ENCODE results near the gene WIPF2.
"Not testable (repeated sequence)": the region's sequence is repeated elsewhere in the genome, so short reads cannot be mapped to it uniquely, and the experiment has no call there.

Gene WIPF2

DNA sequence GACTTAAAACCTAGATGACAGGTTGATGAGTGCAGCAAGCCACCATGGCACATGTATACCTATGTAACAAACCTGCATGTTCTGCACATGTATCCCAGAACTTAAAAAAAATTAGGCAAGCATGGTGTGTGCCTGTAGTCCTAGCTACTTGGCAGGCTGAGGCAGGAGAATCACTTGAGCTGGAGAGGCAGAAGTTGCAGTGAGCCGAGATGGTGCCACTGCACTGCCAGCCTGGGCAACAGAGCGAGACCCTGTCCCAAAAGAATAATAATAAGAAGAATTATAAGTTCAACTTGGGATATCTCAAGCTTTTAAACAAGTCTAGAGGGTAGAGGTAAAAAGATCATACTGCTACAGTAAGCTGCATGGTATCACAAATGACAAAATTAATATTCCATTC, 78.4 kb downstream of the WIPF2 start:
- no CpG with 5 or more reads among the region's 2 CpGs for WGBS, 2 experiments (ENCODE audit: insufficient coverage in 2 of 2)
- no peak overlapping the region for H3K4me3 ChIP-seq (ENCODE audit: extremely low read depth, insufficient read depth, low read length, poor library complexity, severe bottlenecking)
- H3K4me1 ChIP-seq (ENCODE audit: control insufficient read depth, insufficient read depth, low read length, poor library complexity, severe bottlenecking) = no peaks in the 10 kb centered on the region
- no peak overlapping the region for H3K27ac ChIP-seq (ENCODE audit: low read depth, low read length, severe bottlenecking)
- no peaks in the 10 kb centered on the region for H3K9me3 ChIP-seq (ENCODE audit: control insufficient read depth, low read length)
- H3K36me3 ChIP-seq (ENCODE audit: control insufficient read depth, insufficient read depth, low read length) = peaks cover 79% of the 10 kb centered on the region

DNA sequence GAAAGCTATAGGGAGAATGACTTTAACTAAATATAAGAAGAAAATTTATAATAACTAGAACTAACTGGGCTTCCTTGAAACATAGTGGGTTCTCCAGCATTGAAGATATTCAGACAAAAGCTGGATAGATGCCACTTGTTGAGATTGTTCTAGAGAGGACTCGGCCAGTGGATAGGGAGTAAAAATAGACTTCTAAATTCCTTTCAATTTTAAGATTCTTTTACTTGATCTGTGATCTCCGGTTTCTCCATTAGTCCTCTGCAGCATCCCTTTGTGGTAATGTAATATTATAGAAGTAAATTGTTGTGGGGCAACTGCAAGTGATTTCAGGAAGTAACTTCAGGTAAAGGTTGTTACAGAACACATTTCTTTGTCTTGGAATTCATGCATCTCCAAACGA, 79.6 kb downstream of the WIPF2 start:
- no peak overlapping the region for H3K27ac ChIP-seq (ENCODE audit: low read depth, low read length, severe bottlenecking)
- no peaks in the 10 kb centered on the region for H3K9me3 ChIP-seq (ENCODE audit: control insufficient read depth, low read length)
- no CpG with 5 or more reads among the region's 3 CpGs for WGBS, 2 experiments (ENCODE audit: insufficient coverage in 2 of 2)
- H3K4me1 ChIP-seq (ENCODE audit: control insufficient read depth, insufficient read depth, low read length, poor library complexity, severe bottlenecking) = peaks cover under 1% of the 10 kb centered on the region
- no peak overlapping the region for H3K4me3 ChIP-seq (ENCODE audit: extremely low read depth, insufficient read depth, low read length, poor library complexity, severe bottlenecking)
- peaks cover 85% of the 10 kb centered on the region for H3K36me3 ChIP-seq (ENCODE audit: control insufficient read depth, insufficient read depth, low read length)

DNA sequence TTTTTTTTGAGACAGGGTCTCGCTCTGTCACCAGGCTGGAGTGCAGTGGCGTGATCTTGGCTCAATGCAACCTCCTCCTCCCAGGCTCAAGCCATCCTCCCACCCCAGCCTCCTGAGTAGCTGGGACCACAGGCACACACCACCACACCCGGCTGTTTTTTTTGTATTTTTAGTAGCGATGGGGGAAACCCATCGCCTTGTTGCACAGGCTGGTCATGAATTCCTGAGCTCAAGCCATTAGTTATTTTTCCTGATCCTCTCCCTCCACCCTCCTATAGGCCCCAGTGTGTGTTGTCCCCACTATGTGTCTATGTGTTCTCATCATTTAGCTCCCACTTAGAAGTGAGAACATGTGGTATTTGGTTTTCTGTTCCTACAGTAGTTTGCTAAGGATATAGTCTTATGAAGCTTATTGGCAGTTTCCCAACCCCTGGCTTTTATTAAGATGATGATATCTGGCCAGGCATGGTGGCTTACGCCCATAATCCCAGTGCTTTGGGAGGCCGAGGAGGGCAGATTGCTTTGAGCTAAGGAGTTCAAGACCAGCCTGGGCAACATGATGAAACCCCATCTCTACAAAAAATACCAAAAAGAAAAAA, 80.2 kb downstream of the WIPF2 start:
- not testable (repeated sequence) for H3K4me3 ChIP-seq (ENCODE audit: extremely low read depth, insufficient read depth, low read length, poor library complexity, severe bottlenecking); H3K4me1 ChIP-seq (ENCODE audit: control insufficient read depth, insufficient read depth, low read length, poor library complexity, severe bottlenecking); H3K9me3 ChIP-seq (ENCODE audit: control insufficient read depth, low read length); H3K27ac ChIP-seq (ENCODE audit: low read depth, low read length, severe bottlenecking)
- 92 to 93% methylated on average over 2 to 3 of the region's 7 CpGs for WGBS, 2 experiments (ENCODE audit: insufficient coverage in 2 of 2)
- H3K36me3 ChIP-seq (ENCODE audit: control insufficient read depth, insufficient read depth, low read length) = peaks cover 85% of the 10 kb centered on the region

DNA sequence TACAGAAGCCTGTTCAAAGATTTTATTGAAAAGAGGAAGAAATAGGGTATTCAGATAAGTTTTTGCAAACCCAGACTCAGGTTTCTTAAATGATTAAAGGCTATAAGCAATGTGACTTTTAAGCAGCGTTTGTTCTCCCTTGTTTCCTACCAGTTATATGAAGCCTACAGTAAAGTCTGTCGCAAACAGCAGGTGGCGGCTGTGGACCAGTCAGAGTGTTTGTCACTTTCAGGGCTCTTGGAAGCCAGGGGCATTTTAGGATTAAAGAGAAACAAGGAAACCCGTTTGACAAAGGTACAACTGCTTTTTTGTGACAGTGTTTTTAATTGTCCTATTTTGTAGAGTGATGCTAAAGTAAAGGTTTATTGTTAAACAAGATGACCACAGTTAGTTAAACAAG, 82.2 kb downstream of the WIPF2 start:
- Histone ChIP-seq H3K4me3 (ENCODE audit: extremely low read depth, insufficient read depth, low read length, poor library complexity, severe bottlenecking) (no peak overlapping the region), H3K4me1 (ENCODE audit: control insufficient read depth, insufficient read depth, low read length, poor library complexity, severe bottlenecking) (peaks cover 7% of the 10 kb centered on the region), H3K9me3 (ENCODE audit: control insufficient read depth, low read length) (no peaks in the 10 kb centered on the region), H3K36me3 (ENCODE audit: control insufficient read depth, insufficient read depth, low read length) (peaks cover 64% of the 10 kb centered on the region), H3K27ac (ENCODE audit: low read depth, low read length, severe bottlenecking) (no peak overlapping the region)
- 58 to 61% methylated on average over 4 of the region's 4 CpGs for WGBS, 2 experiments (ENCODE audit: insufficient coverage in 2 of 2)

DNA sequence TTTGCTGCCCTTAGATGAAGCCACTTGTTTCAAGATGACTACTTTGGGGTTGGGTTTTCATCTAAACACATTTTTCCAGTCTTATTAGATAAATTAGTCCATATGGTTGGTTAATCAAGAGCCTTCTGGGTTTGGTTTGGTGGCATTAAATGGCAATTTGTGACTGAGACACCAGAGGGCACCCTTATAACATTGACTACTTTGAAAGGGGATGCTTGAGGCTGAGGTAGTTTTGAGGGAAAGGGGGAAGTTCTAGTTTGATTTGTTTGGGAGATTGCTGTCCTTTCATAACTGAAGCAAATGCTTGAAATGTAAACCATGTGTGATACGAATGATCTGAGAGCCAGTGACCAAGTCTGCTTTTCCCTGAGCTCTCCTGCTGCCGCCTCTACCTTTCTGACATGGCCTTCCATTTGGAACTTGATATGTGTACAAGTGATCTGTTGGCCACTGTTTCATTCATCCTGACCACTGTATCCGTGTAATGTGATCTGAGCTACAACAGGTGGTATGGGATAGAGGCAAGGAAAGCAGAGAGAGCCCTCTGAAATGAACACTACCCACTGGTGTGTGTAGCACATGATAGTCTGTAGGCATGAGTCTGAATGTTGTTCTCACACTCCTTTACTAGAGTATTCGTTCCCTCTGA, 84.0 kb downstream of the WIPF2 start:
- 55 to 82% methylated on average over 1 to 3 of the region's 4 CpGs for WGBS, 2 experiments (ENCODE audit: insufficient coverage in 2 of 2)
- Histone ChIP-seq H3K4me3 (ENCODE audit: extremely low read depth, insufficient read depth, low read length, poor library complexity, severe bottlenecking) (no peak overlapping the region), H3K4me1 (ENCODE audit: control insufficient read depth, insufficient read depth, low read length, poor library complexity, severe bottlenecking) (peaks cover 21% of the 10 kb centered on the region), H3K36me3 (ENCODE audit: control insufficient read depth, insufficient read depth, low read length) (peaks cover 55% of the 10 kb centered on the region), H3K9me3 (ENCODE audit: control insufficient read depth, low read length) (no peaks in the 10 kb centered on the region), H3K27ac (ENCODE audit: low read depth, low read length, severe bottlenecking) (no peak overlapping the region)

DNA sequence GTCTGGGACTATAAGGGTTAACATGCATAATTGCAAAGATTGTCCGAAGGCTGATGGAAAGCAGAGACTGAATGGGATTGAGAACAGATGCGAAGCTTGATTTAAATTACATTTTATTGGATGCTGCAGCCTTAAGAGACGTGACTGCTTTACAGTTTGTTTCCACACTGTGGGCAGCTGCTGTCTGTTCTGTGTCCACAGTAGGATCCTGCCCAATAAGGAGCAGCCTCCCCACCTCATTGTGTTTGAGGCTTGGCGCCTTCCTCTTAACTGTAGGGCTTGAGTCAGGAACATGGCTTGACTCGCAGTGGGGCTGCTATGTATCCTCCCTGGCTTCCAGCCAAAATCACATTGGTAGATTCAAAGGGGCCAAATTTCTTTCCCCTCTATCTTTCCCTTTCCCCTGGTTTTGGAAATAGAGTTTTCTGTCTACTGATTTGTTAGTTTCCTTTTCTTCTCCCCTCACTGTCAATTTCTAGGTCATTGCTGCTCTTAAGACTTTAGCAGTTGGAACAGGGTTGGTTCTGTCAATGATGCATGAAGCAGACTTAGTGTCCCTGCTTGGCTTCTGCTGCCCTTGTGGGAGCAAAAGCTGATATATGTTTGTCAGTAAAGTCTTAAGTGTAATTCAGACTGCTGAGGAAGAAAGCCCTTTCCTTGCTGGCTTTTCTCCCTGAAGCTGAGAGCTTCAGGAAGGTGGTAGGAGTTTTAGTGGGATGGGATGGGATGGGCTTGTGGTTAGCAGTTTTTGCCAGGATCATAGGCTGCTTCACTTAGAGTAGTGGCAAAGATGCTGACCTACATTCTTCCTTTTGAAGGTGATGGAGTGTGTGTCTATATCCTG, 84.8 kb downstream of the WIPF2 start:
- H3K36me3 ChIP-seq (ENCODE audit: control insufficient read depth, insufficient read depth, low read length) = peaks cover 48% of the 10 kb centered on the region
- no peaks in the 10 kb centered on the region for H3K9me3 ChIP-seq (ENCODE audit: control insufficient read depth, low read length)
- no peak overlapping the region for H3K27ac ChIP-seq (ENCODE audit: low read depth, low read length, severe bottlenecking)
- WGBS, 2 experiments (ENCODE audit: insufficient coverage in 2 of 2) = 95 to 96% methylated on average over 5 of the region's 5 CpGs
- H3K4me3 ChIP-seq (ENCODE audit: extremely low read depth, insufficient read depth, low read length, poor library complexity, severe bottlenecking) = no peak overlapping the region
- peaks cover 21% of the 10 kb centered on the region for H3K4me1 ChIP-seq (ENCODE audit: control insufficient read depth, insufficient read depth, low read length, poor library complexity, severe bottlenecking)

DNA sequence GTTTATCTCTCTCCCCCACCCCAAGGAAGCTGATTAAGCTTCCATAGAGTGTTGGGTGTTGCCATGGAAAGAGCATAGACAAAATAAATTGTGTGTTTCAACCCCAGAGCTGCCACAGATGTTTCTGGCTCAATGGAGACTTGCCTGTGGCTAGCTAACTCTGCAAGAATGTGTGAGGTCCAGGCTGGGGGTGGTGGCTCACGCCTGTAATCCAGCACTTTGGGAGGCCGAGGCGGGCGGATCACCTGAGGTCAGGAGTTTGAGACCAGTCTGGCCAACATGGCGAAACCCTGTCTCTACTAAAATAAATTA, 85.4 kb downstream of the WIPF2 start:
- H3K9me3 ChIP-seq (ENCODE audit: control insufficient read depth, low read length); H3K4me3 ChIP-seq (ENCODE audit: extremely low read depth, insufficient read depth, low read length, poor library complexity, severe bottlenecking); H3K27ac ChIP-seq (ENCODE audit: low read depth, low read length, severe bottlenecking): not testable (repeated sequence)
- Histone ChIP-seq H3K4me1 (ENCODE audit: control insufficient read depth, insufficient read depth, low read length, poor library complexity, severe bottlenecking) (peaks cover 21% of the 10 kb centered on the region), H3K36me3 (ENCODE audit: control insufficient read depth, insufficient read depth, low read length) (peaks cover 42% of the 10 kb centered on the region)
- 72 to 95% methylated on average over 4 to 5 of the region's 5 CpGs for WGBS, 2 experiments (ENCODE audit: insufficient coverage in 2 of 2)

DNA sequence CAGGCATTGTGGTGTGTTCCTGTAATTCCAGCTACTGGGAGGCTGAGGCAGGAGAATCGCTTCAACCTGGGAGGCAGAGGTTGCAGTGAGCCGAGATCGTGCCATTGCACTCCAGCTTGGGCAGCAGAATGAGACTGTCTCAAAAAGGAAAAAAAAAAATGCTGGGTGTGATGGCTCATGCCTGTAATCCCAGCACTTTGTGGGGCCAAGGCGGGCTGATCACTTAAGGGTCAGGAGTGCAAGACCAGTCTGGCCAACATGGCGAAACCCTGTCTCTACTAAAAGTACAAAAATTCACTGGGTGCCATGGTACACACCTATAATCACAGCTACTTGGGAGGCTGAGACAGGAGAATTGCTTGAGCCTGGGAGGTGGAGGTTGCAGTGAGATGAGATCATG, 85.8 kb downstream of the WIPF2 start:
- peaks cover 21% of the 10 kb centered on the region for H3K4me1 ChIP-seq (ENCODE audit: control insufficient read depth, insufficient read depth, low read length, poor library complexity, severe bottlenecking)
- 82 to 83% methylated on average over 3 of the region's 5 CpGs for WGBS, 2 experiments (ENCODE audit: insufficient coverage in 2 of 2)

DNA sequence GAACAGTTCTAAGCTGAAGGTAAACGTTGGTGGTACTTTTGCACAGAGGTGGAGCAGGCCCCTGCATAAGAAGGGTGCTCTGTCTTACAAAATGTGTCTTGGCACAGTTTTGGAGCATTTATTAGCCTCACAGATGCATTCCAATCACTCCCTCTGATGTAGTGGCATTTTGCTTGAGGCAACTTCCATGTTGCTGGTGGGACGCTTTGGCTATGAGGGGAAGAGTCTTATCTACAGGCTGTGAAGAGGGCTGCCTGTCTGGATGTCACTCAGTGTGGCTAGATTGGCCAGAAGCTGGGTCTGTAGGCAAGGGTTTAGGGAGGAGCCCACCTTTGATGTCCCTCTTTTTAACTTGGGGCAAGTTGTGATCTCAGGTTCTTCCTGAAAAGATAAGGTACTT, 87.3 kb downstream of the WIPF2 start:
- Histone ChIP-seq H3K27ac (ENCODE audit: low read depth, low read length, severe bottlenecking) (peak overlapping the region; percentile 36), H3K9me3 (ENCODE audit: control insufficient read depth, low read length) (no peaks in the 10 kb centered on the region), H3K4me3 (ENCODE audit: extremely low read depth, insufficient read depth, low read length, poor library complexity, severe bottlenecking) (no peak overlapping the region), H3K4me1 (ENCODE audit: control insufficient read depth, insufficient read depth, low read length, poor library complexity, severe bottlenecking) (peaks cover 23% of the 10 kb centered on the region), H3K36me3 (ENCODE audit: control insufficient read depth, insufficient read depth, low read length) (peaks cover 26% of the 10 kb centered on the region)
- WGBS, 2 experiments (ENCODE audit: insufficient coverage in 2 of 2) = 44 to 54% methylated on average over 1 to 2 of the region's 2 CpGs

More for the DNA sequence above, 85.8 kb downstream of the WIPF2 start:
- H3K9me3 ChIP-seq (ENCODE audit: control insufficient read depth, low read length); H3K4me3 ChIP-seq (ENCODE audit: extremely low read depth, insufficient read depth, low read length, poor library complexity, severe bottlenecking); H3K27ac ChIP-seq (ENCODE audit: low read depth, low read length, severe bottlenecking): not testable (repeated sequence)
- peaks cover 40% of the 10 kb centered on the region for H3K36me3 ChIP-seq (ENCODE audit: control insufficient read depth, insufficient read depth, low read length)

DNA sequence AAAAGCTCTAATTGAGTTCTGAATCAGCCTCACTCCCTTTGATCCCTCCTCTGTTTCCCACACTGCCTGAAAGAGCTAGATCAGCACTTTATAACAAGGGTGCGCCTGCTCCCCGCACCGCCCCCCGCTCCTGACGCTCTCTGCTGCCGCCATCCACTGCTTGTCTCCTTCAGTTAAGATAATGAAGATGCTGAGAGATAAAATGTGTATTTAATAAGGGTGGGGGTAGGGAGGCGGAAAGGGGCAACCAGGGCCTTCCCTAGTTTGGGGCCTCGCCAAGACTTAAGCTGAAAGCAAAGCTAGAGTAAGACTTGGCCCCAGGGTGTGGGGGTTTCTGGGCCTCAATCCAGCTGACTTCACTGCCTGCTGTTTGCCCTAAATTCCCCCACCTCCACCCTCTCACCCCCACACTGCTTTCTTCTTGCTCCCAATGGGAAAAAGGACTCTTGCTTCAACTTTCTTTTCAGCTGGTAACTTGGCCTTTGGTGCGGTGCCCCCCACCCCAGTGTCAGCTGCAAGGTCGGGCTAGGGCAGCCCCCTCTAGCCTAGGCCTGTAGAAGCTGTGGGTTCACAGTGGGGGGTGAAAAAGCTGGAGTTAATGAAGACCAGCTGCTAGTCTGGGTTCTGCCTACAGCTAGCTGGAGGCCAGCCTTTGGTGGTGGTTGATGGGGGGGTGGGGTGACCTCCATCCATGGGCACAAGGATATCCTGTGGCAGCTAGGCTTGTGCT, 88.1 kb downstream of the WIPF2 start:
- Histone ChIP-seq H3K9me3 (ENCODE audit: control insufficient read depth, low read length) (no peaks in the 10 kb centered on the region), H3K4me1 (ENCODE audit: control insufficient read depth, insufficient read depth, low read length, poor library complexity, severe bottlenecking) (peaks cover 29% of the 10 kb centered on the region)

More for the DNA sequence above, 88.1 kb downstream of the WIPF2 start:
- peaks cover 20% of the 10 kb centered on the region for H3K36me3 ChIP-seq (ENCODE audit: control insufficient read depth, insufficient read depth, low read length)
- H3K4me3 ChIP-seq (ENCODE audit: extremely low read depth, insufficient read depth, low read length, poor library complexity, severe bottlenecking) = no peak overlapping the region
- H3K27ac ChIP-seq (ENCODE audit: low read depth, low read length, severe bottlenecking) = peak overlapping the region; percentile 36
- 38 to 69% methylated on average over 2 to 9 of the region's 10 CpGs for WGBS, 2 experiments (ENCODE audit: insufficient coverage in 2 of 2)
